ENCODE data around the gene PDE4A.

- TF ChIP-seq CTCF (IDR thresholded peaks at IDR 0.05 in 4 of 5, conservative IDR thresholded peaks at IDR 0.05 in 1 of 5) (no peak), POLR2A (IDR thresholded peaks at IDR 0.05) (no peak)
Observed at GRCh38 chr19:10378124-10378523, 42.2 kb upstream of the PDE4A start.

Measured in gastrocnemius medialis (tissue), 4 donors.